Measurements from ENCODE around the gene C1orf174.

Gene C1orf174

DNA sequence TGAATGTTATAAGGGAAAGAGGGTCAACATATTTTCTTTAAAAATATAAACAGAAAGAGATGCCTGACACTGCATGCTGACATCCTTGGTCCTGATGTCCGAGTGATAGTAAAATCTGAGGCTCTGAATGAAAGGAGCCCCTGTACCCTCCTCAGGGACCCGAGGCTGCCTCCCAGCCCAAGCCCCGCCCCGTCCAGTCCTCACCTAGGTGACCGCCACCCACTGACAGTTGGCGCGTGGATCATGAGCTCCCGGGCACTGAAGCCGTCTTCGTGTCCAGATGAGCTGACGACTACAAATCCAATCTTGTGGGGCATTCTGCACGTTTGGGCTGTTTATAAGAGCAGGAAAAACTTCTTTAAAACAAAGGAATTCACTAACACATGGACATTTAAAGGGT lies 48.0 kb downstream of the C1orf174 start:
- DNase-seq, result no peak
- TF ChIP-seq EZH2 (optimal IDR thresholded peaks at IDR 0.05; ENCODE audit: low read depth, low read length) (no peak), EZH2phosphoT487 (IDR thresholded peaks at IDR 0.05; ENCODE audit: low read length) (no peak)
- TF ChIP-seq, protein P1, sequence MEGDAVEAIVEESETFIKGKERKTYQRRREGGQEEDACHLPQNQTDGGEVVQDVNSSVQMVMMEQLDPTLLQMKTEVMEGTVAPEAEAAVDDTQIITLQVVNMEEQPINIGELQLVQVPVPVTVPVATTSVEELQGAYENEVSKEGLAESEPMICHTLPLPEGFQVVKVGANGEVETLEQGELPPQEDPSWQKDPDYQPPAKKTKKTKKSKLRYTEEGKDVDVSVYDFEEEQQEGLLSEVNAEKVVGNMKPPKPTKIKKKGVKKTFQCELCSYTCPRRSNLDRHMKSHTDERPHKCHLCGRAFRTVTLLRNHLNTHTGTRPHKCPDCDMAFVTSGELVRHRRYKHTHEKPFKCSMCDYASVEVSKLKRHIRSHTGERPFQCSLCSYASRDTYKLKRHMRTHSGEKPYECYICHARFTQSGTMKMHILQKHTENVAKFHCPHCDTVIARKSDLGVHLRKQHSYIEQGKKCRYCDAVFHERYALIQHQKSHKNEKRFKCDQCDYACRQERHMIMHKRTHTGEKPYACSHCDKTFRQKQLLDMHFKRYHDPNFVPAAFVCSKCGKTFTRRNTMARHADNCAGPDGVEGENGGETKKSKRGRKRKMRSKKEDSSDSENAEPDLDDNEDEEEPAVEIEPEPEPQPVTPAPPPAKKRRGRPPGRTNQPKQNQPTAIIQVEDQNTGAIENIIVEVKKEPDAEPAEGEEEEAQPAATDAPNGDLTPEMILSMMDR (IDR thresholded peaks at IDR 0.05; ENCODE audit: low read length), result no peak
- H2AFZ ChIP-seq (ENCODE audit: low read length), result no peak overlapping the region

DNA sequence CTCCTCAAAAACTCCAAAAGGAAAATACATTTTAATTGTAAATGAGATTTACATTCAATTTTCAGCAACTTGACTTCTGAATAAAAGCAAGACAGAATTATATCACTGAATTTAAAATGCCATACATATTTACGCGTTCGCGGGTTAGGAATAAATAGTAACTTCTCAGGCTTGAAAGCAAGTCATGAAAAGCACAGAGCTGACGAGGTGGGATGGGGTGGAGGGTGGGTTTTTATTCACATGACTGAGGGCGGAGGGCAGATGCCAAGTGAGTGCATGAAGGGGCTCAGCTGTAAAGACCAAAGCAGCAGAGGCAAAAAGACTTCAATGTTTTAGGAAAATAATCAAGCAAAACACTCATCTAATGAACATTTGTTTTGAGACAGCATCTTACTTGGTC lies 48.8 kb downstream of the C1orf174 start:
- no peak overlapping the region for H3K9ac ChIP-seq (ENCODE audit: low read length)
- H3K79me2 ChIP-seq (ENCODE audit: low read length), result peaks cover 35% of the 10 kb centered on the region
- H3K27ac ChIP-seq (ENCODE audit: low read length), result no peak overlapping the region
- no peak overlapping the region for H3K4me3 ChIP-seq (ENCODE audit: low read length)
- no peak overlapping the region for H3K4me2 ChIP-seq (ENCODE audit: low read depth, low read length)
- no peak for DNase-seq
- no peaks in the 10 kb centered on the region for H3K9me3 ChIP-seq (replicated peaks; ENCODE audit: insufficient read depth, low read length)
- H2AFZ ChIP-seq (ENCODE audit: low read length), result no peak overlapping the region
- H3F3A ChIP-seq (ENCODE audit: insufficient read depth, low read length), result no peaks in the 10 kb centered on the region
- H3K27me3 ChIP-seq (replicated peaks; ENCODE audit: insufficient read depth, low read length), result no peaks in the 10 kb centered on the region
- no peaks in the 10 kb centered on the region for H3K4me1 ChIP-seq (ENCODE audit: low read length)
- H3K36me3 ChIP-seq (replicated peaks; ENCODE audit: insufficient read depth, low read length), result 0 out of 2 replicates have a peak, but pooled peaks cover 4% of the 10 kb centered on the region
- no peaks in the 10 kb centered on the region for H4K20me1 ChIP-seq (ENCODE audit: insufficient read depth, low read length)
- no peaks in the 10 kb centered on the region for H3K9me2 ChIP-seq (replicated peaks; ENCODE audit: insufficient read depth, low read length)
- TF ChIP-seq EZH2 (optimal IDR thresholded peaks at IDR 0.05; ENCODE audit: low read depth, low read length) (no peak), EZH2phosphoT487 (IDR thresholded peaks at IDR 0.05; ENCODE audit: low read length) (no peak)
- TF ChIP-seq, protein P1 (IDR thresholded peaks at IDR 0.05; ENCODE audit: low read length), result no peak

More for the DNA sequence above, 48.0 kb downstream of the C1orf174 start:
- H3K36me3 ChIP-seq (replicated peaks; ENCODE audit: insufficient read depth, low read length), result 0 out of 2 replicates have a peak, but pooled peaks cover 4% of the 10 kb centered on the region
- no peak overlapping the region for H3K9ac ChIP-seq (ENCODE audit: low read length)
- H3K79me2 ChIP-seq (ENCODE audit: low read length), result peaks cover 38% of the 10 kb centered on the region
- H3K4me1 ChIP-seq (ENCODE audit: low read length), result no peaks in the 10 kb centered on the region
- no peak overlapping the region for H3K4me2 ChIP-seq (ENCODE audit: low read depth, low read length)
- no peak overlapping the region for H3K4me3 ChIP-seq (ENCODE audit: low read length)
- no peaks in the 10 kb centered on the region for H3K9me2 ChIP-seq (replicated peaks; ENCODE audit: insufficient read depth, low read length)
- H4K20me1 ChIP-seq (ENCODE audit: insufficient read depth, low read length), result no peaks in the 10 kb centered on the region
- H3K27me3 ChIP-seq (replicated peaks; ENCODE audit: insufficient read depth, low read length), result no peaks in the 10 kb centered on the region
- H3K27ac ChIP-seq (ENCODE audit: low read length), result no peak overlapping the region
- H3F3A ChIP-seq (ENCODE audit: insufficient read depth, low read length), result no peaks in the 10 kb centered on the region
- H3K9me3 ChIP-seq (replicated peaks; ENCODE audit: insufficient read depth, low read length), result no peaks in the 10 kb centered on the region

DNA sequence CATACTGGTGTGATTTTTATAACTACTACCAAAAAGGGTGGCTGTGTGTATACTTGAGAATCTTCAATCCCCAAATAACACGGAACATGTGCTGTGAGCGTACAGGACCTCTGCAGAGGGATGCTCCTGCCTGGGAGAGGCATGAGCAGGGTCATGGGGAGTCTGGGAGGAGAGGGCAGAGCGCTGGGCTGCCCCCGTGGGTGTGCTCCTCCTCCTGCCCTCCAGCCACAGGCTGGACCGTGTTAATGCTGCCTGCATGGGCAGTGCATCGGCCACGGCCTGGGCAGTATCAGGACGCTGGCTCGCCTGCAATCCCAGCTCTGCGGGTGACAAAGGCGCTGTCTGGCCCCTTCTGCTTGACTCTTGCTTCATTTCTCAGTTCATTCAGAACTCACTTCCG lies 49.2 kb downstream of the C1orf174 start:
- H3K4me1 ChIP-seq (ENCODE audit: low read length), result no peaks in the 10 kb centered on the region
- H3F3A ChIP-seq (ENCODE audit: insufficient read depth, low read length), result no peaks in the 10 kb centered on the region
- no peaks in the 10 kb centered on the region for H3K9me2 ChIP-seq (replicated peaks; ENCODE audit: insufficient read depth, low read length)
- peaks cover 31% of the 10 kb centered on the region for H3K79me2 ChIP-seq (ENCODE audit: low read length)
- no peak overlapping the region for H3K27ac ChIP-seq (ENCODE audit: low read length)
- H3K9ac ChIP-seq (ENCODE audit: low read length), result no peak overlapping the region
- H3K4me3 ChIP-seq (ENCODE audit: low read length), result no peak overlapping the region
- no peak for TF ChIP-seq EZH2 (optimal IDR thresholded peaks at IDR 0.05; ENCODE audit: low read depth, low read length)
- TF ChIP-seq, protein P1 (IDR thresholded peaks at IDR 0.05; ENCODE audit: low read length), result no peak
- no peak for TF ChIP-seq EZH2phosphoT487 (IDR thresholded peaks at IDR 0.05; ENCODE audit: low read length)
- no peak overlapping the region for H2AFZ ChIP-seq (ENCODE audit: low read length)
- H3K4me2 ChIP-seq (ENCODE audit: low read depth, low read length), result no peak overlapping the region
- no peaks in the 10 kb centered on the region for H3K27me3 ChIP-seq (replicated peaks; ENCODE audit: insufficient read depth, low read length)
- no peak for DNase-seq
- H4K20me1 ChIP-seq (ENCODE audit: insufficient read depth, low read length), result no peaks in the 10 kb centered on the region
- no peaks in the 10 kb centered on the region for H3K9me3 ChIP-seq (replicated peaks; ENCODE audit: insufficient read depth, low read length)
- 0 out of 2 replicates have a peak, but pooled peaks cover 4% of the 10 kb centered on the region for H3K36me3 ChIP-seq (replicated peaks; ENCODE audit: insufficient read depth, low read length)

Measured in MM.1S (cell line).